ENCODE results near the gene KNDC1. TPM values are rescaled to one million over a fixed set of nuclear protein-coding genes. Genes with fewer than 3 reads are reported as not detected.

KNDC1 gene
- total and polyA plus RNA-seq, 2 of the 4 experiments (the other 2 are of a cell fraction), result 0.18 to 1.1 TPM

DNA sequence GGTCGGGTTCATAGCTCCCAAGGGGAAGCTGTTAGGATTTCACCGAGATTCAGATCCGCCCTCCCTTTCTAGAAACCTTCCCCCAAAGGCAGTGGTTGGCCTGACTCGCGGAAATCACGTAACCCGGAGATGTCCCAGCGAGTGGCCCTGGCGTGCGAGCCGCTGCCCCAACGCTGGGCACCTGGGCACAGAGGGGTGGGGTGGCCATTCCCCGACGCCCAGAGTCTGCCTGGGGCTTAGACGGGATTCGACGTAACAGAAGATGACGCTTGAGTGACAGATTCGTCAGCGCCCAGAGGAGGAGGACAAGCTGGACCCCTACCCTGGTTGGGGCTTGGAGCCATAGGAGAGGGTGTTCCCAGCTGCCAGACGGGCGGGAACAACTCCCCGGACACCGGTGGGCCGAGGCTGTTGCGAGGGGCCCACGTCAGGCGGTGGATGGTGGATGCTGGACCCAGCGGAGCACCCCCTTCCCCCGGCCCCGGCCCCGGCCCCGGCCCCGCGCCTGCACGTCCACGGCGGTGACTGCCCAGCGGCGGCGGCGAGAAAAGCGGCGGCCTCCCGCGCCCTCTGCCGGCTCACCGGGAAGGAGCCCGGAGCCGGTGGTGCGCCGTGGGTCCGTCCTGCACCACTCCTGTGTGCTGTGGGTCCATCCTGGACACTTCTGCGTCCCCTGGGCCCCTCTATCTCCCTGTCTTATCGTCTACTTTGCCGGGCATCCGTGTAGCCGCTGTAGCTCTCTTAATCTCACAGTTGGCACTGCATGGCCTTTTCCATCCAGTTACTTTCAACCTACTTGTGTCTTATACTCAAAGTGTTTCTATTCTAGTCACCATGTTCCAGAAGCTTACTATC is 35.4 kb upstream of the KNDC1 start (continued):
- peak; percentile 47 for TF ChIP-seq RAD21 (IDR thresholded peaks at IDR 0.05; ENCODE audit: low read length)
- TF ChIP-seq RFX5 (IDR thresholded peaks at IDR 0.05; ENCODE audit: low read depth, low read length), result no peak

DNA sequence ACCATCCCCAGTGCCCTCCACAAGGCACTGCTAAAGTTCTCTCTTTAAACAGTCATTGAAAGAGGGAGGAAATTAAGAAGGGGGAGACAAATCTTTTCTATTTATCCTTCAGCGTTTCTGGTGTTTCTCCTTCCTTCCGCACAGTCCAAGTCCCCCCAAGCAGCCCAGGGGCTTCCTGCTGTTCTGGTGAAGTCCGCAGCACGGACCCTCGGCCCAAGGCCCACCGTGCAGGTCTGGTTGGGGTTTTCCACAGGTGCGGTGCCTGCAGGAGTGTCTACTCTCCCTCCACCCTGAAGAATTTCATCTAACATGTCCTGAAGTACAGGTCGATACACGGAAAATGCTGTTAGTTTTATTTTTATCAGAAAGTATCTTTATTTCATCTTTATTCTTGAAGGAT is 34.1 kb upstream of the KNDC1 start:
- H3K27ac ChIP-seq (ENCODE audit: insufficient read depth, low read length), result no peak overlapping the region
- no peaks in the 10 kb centered on the region for H3K36me3 ChIP-seq (ENCODE audit: control insufficient read depth, insufficient read depth, low read length)
- no peaks in the 10 kb centered on the region for H3K79me1 ChIP-seq (ENCODE audit: low read depth in 1 of 2, low read length in 2 of 2)
- H3K4me2 ChIP-seq (ENCODE audit: low read depth, low read length), result no peak overlapping the region
- H3K4me1 ChIP-seq (ENCODE audit: control insufficient read depth, insufficient read depth, low read length), result no peaks in the 10 kb centered on the region
- in situ Hi-C loops (cut with MboI; ENCODE audit: low sequenced_read_pairs), result loop anchor here (25.0 kb wide), 1 partner anchor 464 kb away; no protein-coding TSS in a partner anchor
- no peaks in the 10 kb centered on the region for H4K20me1 ChIP-seq (ENCODE audit: insufficient read depth, low read length)
- no peaks in the 10 kb centered on the region for H3K9me1 ChIP-seq (ENCODE audit: insufficient read depth, low read length)
- no peak overlapping the region for H3K18ac ChIP-seq (ENCODE audit: low read depth, low read length)
- no peak overlapping the region for H2BK120ac ChIP-seq (ENCODE audit: low read depth, low read length)
- no peak overlapping the region for H4K5ac ChIP-seq (ENCODE audit: low read depth, low read length)
- no peaks in the 10 kb centered on the region; the same call in 1 of the 2 replicates for H3K27me3 ChIP-seq (ENCODE audit: control insufficient read depth, insufficient read depth, low read length)
- no TSS peak for BruUV-seq (replicated peaks)
- TF ChIP-seq POLR2A (IDR thresholded peaks at IDR 0.05; ENCODE audit: low read depth, low read length), result no peak
- TF ChIP-seq RAD21 (IDR thresholded peaks at IDR 0.05; ENCODE audit: low read length), result no peak
- no peak overlapping the region for H2AK5ac ChIP-seq (ENCODE audit: low read depth, low read length)
- H4K8ac ChIP-seq (ENCODE audit: low read depth in 2 of 2, low read length in 2 of 2), result no peak overlapping the region
- no peak overlapping the region for H3K4me3 ChIP-seq (ENCODE audit: insufficient read depth, low read depth, low read length)
- no peak overlapping the region for H3K4ac ChIP-seq (ENCODE audit: low read depth, low read length)
- dilution Hi-C loops (cut with HindIII; ENCODE audit: low sequenced_read_pairs, unreplicated experiment), result no loop called here
- no peak overlapping the region for H3K56ac ChIP-seq (ENCODE audit: extremely low read depth, insufficient read depth, low read length)
- no peak overlapping the region for H4K91ac ChIP-seq (ENCODE audit: insufficient read depth, low read depth, low read length)
- no peak overlapping the region for H2BK15ac ChIP-seq (ENCODE audit: low read depth, low read length)
- WGBS, 2 experiments (ENCODE audit: extremely low coverage in 2 of 2, insufficient read length in 1 of 2), result no CpG with 5 or more reads among the region's 9 CpGs
- no peak overlapping the region for H3K14ac ChIP-seq (replicated peaks; ENCODE audit: low read depth, low read length)
- H3K9ac ChIP-seq (ENCODE audit: low read depth, low read length), result no peak overlapping the region
- DNase-seq (no peak), ATAC-seq (ENCODE audit: low read depth) (no peak)
- H3K23ac ChIP-seq (ENCODE audit: low read depth, low read length), result no peak overlapping the region
- POLR2A ChIA-PET (ENCODE audit: unreplicated experiment), result no interaction called here
- intact Hi-C loops (cut with micrococcal nuclease), result loop anchor here (1.0 kb wide), 1 partner anchor 222 kb away; no protein-coding TSS in a partner anchor
- CTCF ChIA-PET, result no interaction called here
- peaks cover 7% of the 10 kb centered on the region; the same call in 1 of the 2 replicates for H3K9me3 ChIP-seq (ENCODE audit: control insufficient read depth, insufficient read depth, low read length)
- H2BK5ac ChIP-seq (ENCODE audit: low read depth, low read length, poor library complexity, severe bottlenecking), result no peak overlapping the region
- H2AK9ac ChIP-seq (replicated peaks; ENCODE audit: low read depth, low read length, poor library complexity), result no peak overlapping the region
- no peak overlapping the region for H2AFZ ChIP-seq (replicated peaks; ENCODE audit: low read length, poor library complexity)
- no peak overlapping the region for H2BK20ac ChIP-seq (ENCODE audit: low read depth, low read length)
